PC-3 (cell line): ENCODE measurements around the gene MROH2B. TPM values are rescaled to one million over a fixed set of nuclear protein-coding genes. Genes with fewer than 3 reads are reported as not detected.

Experiments
- ATAC-seq: fragments of 200-7000 bp; cut with Tn5 transposase; 2 replicates; pipeline ENCODE4 v1.9.1; 2020; ENCODE audit warnings: mild to moderate bottlenecking, moderate library complexity
- BruUV-seq: library from RNA; stranded (reverse); fragments of 400-500 nt; replicated peaks from 2 replicates; lab custom pipeline; 2021; lab: Mats Ljungman, UMichigan
- CTCF ChIA-PET: fragments of 300-600 bp; sonication (Branson Sonifier 250); formaldehyde crosslinking; loops from one replicate; lab custom pipeline; 2022; ENCODE audit warnings: antibody characterized with exemption; lab: Charles Lee
- POLR2A ChIA-PET: fragments of 300-600 bp; sonication (Branson Sonifier 250); formaldehyde crosslinking; loops from one replicate; lab custom pipeline; 2022; ENCODE audit warnings: antibody characterized with exemption; ENCODE audit not compliant: unreplicated experiment; lab: Charles Lee
- DNase-seq: peaks from one replicate; pipeline ENCODE4 v3.0.0-alpha.2; 2015
- H2AFZ ChIP-seq: fragments of 300-600 bp; sonication (generic); 2 replicates; pipeline ENCODE4 v1.6.0; 2016; ENCODE audit warnings: antibody characterized with exemption, low read length
- H3F3A ChIP-seq: fragments of 300-600 bp; sonication (generic); one replicate; pipeline ENCODE4 v1.6.0; 2017; ENCODE audit warnings: antibody characterized with exemption, low read length, control low read depth, mild to moderate bottlenecking; ENCODE audit not compliant: unreplicated experiment
- H3K27ac ChIP-seq: fragments of 300-600 bp; sonication (generic); 2 replicates; pipeline ENCODE4 v1.5.1; 2016; ENCODE audit warnings: mild to moderate bottlenecking, low read length
- H3K27me3 ChIP-seq: fragments of 300-600 bp; sonication (generic); 2 replicates; pipeline ENCODE4 v1.6.1; 2016; ENCODE audit warnings: low read length, mixed read lengths
- H3K36me3 ChIP-seq: fragments of 300-600 bp; sonication (generic); 2 replicates; pipeline ENCODE4 v1.6.1; 2016; ENCODE audit warnings: low read depth, mixed run types, low read length, mixed read lengths
- H3K4me1 ChIP-seq: fragments of 300-600 bp; sonication (generic); 2 replicates; pipeline ENCODE4 v1.5.1; 2016; ENCODE audit warnings: low read length; ENCODE audit not compliant: insufficient read depth
- H3K4me2 ChIP-seq: fragments of 300-600 bp; sonication (generic); 2 replicates; pipeline ENCODE4 v1.6.0; 2016; ENCODE audit warnings: low read length
- H3K4me3 ChIP-seq: fragments of 300-600 bp; sonication (generic); 2 replicates; pipeline ENCODE4 v1.5.1; 2016; ENCODE audit warnings: mild to moderate bottlenecking, low read length, mixed read lengths
- H3K79me2 ChIP-seq: fragments of 300-600 bp; sonication (generic); 2 replicates; pipeline ENCODE4 v1.6.1; 2017; ENCODE audit warnings: low read length, mixed read lengths
- H3K9ac ChIP-seq: fragments of 300-600 bp; sonication (generic); 2 replicates; pipeline ENCODE4 v1.6.0; 2016; ENCODE audit warnings: mild to moderate bottlenecking, low read length
- H3K9me2 ChIP-seq: fragments of 300-600 bp; sonication (generic); replicated peaks from 2 replicates; pipeline ENCODE4 v1.6.1; 2016; ENCODE audit warnings: mixed run types, low read length, mixed read lengths
- H3K9me3 ChIP-seq: fragments of 300-600 bp; sonication (generic); 2 replicates; pipeline ENCODE4 v1.6.1; 2016; ENCODE audit warnings: low read length, mixed read lengths
- H4K20me1 ChIP-seq: fragments of 300-600 bp; sonication (generic); 2 replicates; pipeline ENCODE4 v1.6.1; 2016; ENCODE audit warnings: low read length, mixed read lengths
- CTCF ChIP-seq: fragments of 300-600 bp; sonication (generic); conservative IDR thresholded peaks from 2 replicates; pipeline ENCODE4 v1.5.1; 2017; ENCODE audit warnings: antibody characterized with exemption, low read depth, mild to moderate bottlenecking, low read length
- EZH2 ChIP-seq: fragments of 300-600 bp; sonication (generic); IDR thresholded peaks from one replicate; pipeline ENCODE4 v1.6.1; 2017; ENCODE audit warnings: antibody characterized with exemption, mild to moderate bottlenecking, low read length; ENCODE audit not compliant: unreplicated experiment
- EZH2phosphoT487 ChIP-seq: fragments of 300-600 bp; sonication (generic); IDR thresholded peaks from 2 replicates; pipeline ENCODE4 v1.6.1; 2018; ENCODE audit warnings: mild to moderate bottlenecking, antibody characterized with exemption, low read length, borderline replicate concordance
- intact Hi-C: fragments of 100-400 bp; cut with micrococcal nuclease; formaldehyde crosslinking; loops from 2 replicates; pipeline ENCODE4 v1.9.0; 2023
- total RNA-seq: library from RNA; depleted of rRNA; stranded (reverse); fragments of >200 nt; gene quantifications from 2 replicates; pipeline ENCODE4 v1.2.3, GENCODE V29; 2014

The MROH2B gene
- total RNA-seq, 1 experiment from 2014 or later, result 0.04 TPM

GRCh38 chr5:40999142-40999541 lies 72.0 kb downstream of the MROH2B start:
- Histone ChIP-seq H3K9me3 (no peaks in the 10 kb centered on the region), H3K79me2 (no peaks in the 10 kb centered on the region), H3K27ac (no peak overlapping the region), H3K9me2 (no peaks in the 10 kb centered on the region), H2AFZ (no peak overlapping the region), H3F3A (peaks cover 12% of the 10 kb centered on the region), H3K27me3 (no peaks in the 10 kb centered on the region), H3K9ac (no peak overlapping the region), H4K20me1 (no peaks in the 10 kb centered on the region), H3K4me3 (no peak overlapping the region), H3K4me1 (peaks cover 34% of the 10 kb centered on the region), H3K36me3 (no peaks in the 10 kb centered on the region), H3K4me2 (no peak overlapping the region)
- DNase-seq (peak; percentile 43), ATAC-seq (no peak)
- no TSS peak for BruUV-seq
- intact Hi-C loops, result loop anchor here (10.0 kb wide), 1 partner anchor 246 kb away; no protein-coding TSS in a partner anchor
- CTCF ChIA-PET, result no interaction called here
- POLR2A ChIA-PET, result no interaction called here
- TF ChIP-seq CTCF, result no peak
- TF ChIP-seq EZH2, result no peak
- no peak for TF ChIP-seq EZH2phosphoT487

- H2AFZ ChIP-seq, result 0 out of 2 replicates have a peak overlapping the region, but pooled peaks have one; percentile 1
- no peaks in the 10 kb centered on the region for H3K36me3 ChIP-seq
- TSS peak; percentile 95 for BruUV-seq
- peaks cover 15% of the 10 kb centered on the region for H3F3A ChIP-seq
- H3K27me3 ChIP-seq, result no peaks in the 10 kb centered on the region
- H4K20me1 ChIP-seq, result no peaks in the 10 kb centered on the region
- H3K79me2 ChIP-seq, result no peaks in the 10 kb centered on the region
- H3K9me2 ChIP-seq, result no peaks in the 10 kb centered on the region
- ChIA-PET CTCF (no interaction called here), POLR2A (no interaction called here)
- H3K9ac ChIP-seq, result no peak overlapping the region
- no peak for TF ChIP-seq EZH2
- no peak for TF ChIP-seq CTCF
- no peak for TF ChIP-seq EZH2phosphoT487
- DNase-seq (peak; percentile 96), ATAC-seq (peak; percentile 89)
- peak overlapping the region; percentile 68 for H3K27ac ChIP-seq
- intact Hi-C loops, result loop anchor here (10.0 kb wide), 1 partner anchor 249 kb away; no protein-coding TSS in a partner anchor
- no peaks in the 10 kb centered on the region for H3K9me3 ChIP-seq
- peaks cover 45% of the 10 kb centered on the region for H3K4me1 ChIP-seq
- peak overlapping the region; percentile 31 for H3K4me2 ChIP-seq
- H3K4me3 ChIP-seq, result no peak overlapping the region
Measured at GRCh38 chr5:40995801-40996586, 75.1 kb downstream of the MROH2B start.
